ENCODE results near the gene ALPI.

Gene ALPI

GRCh38 chr2:232478571-232479340 lies 22.8 kb downstream of the ALPI start:
- no peak for TF ChIP-seq TSHZ2 (CRISPR knock-in tag; IDR thresholded peaks at IDR 0.05)
- no peak for ATAC-seq

- no peak; the same call in 2 of the 3 replicates for ATAC-seq
- no peak for TF ChIP-seq BACH2 (CRISPR knock-in tag; IDR thresholded peaks at IDR 0.05; ENCODE audit: borderline replicate concordance)
- no peak for TF ChIP-seq ZFP3 (CRISPR knock-in tag; IDR thresholded peaks at IDR 0.05)
- TF ChIP-seq ESRRG (CRISPR knock-in tag; IDR thresholded peaks at IDR 0.05) = no peak
- no peak for TF ChIP-seq PPARA (CRISPR knock-in tag; IDR thresholded peaks at IDR 0.05; ENCODE audit: borderline replicate concordance)
- TF ChIP-seq TCF4 (CRISPR knock-in tag; IDR thresholded peaks at IDR 0.05; ENCODE audit: borderline replicate concordance) = no peak
- TF ChIP-seq ZFP30 (CRISPR knock-in tag; IDR thresholded peaks at IDR 0.05) = no peak
- no peak for TF ChIP-seq OSR1 (CRISPR knock-in tag; IDR thresholded peaks at IDR 0.05)
- TF ChIP-seq CSDC2 (CRISPR knock-in tag; IDR thresholded peaks at IDR 0.05) = no peak
- TF ChIP-seq ZNF8 (CRISPR knock-in tag; IDR thresholded peaks at IDR 0.05) = no peak
- TF ChIP-seq ZC3H10 (CRISPR knock-in tag; IDR thresholded peaks at IDR 0.05) = no peak
- TF ChIP-seq ZNF70 (CRISPR knock-in tag; IDR thresholded peaks at IDR 0.05) = no peak
These were observed 23.6 kb downstream of the ALPI start for GRCh38 chr2:232479341-232480200.

GRCh38 chr2:232480201-232481190 lies 24.5 kb downstream of the ALPI start:
- TF ChIP-seq ESRRG (CRISPR knock-in tag; IDR thresholded peaks at IDR 0.05) (no peak), ZFP30 (CRISPR knock-in tag; IDR thresholded peaks at IDR 0.05) (no peak), TSHZ2 (CRISPR knock-in tag; IDR thresholded peaks at IDR 0.05) (no peak), CSRNP3 (CRISPR knock-in tag; IDR thresholded peaks at IDR 0.05) (no peak), RARB (CRISPR knock-in tag; IDR thresholded peaks at IDR 0.05) (no peak), PPARA (CRISPR knock-in tag; IDR thresholded peaks at IDR 0.05; ENCODE audit: borderline replicate concordance) (no peak), ISL1 (CRISPR knock-in tag; IDR thresholded peaks at IDR 0.05) (no peak), CREB5 (CRISPR knock-in tag; IDR thresholded peaks at IDR 0.05; ENCODE audit: low read depth) (no peak), PATZ1 (CRISPR knock-in tag; IDR thresholded peaks at IDR 0.05; ENCODE audit: borderline replicate concordance) (no peak), ZFP3 (CRISPR knock-in tag; IDR thresholded peaks at IDR 0.05) (no peak), ZC3H10 (CRISPR knock-in tag; IDR thresholded peaks at IDR 0.05) (no peak)
- ATAC-seq = no peak
